Fibroblast of skin of right biceps (primary cell): ENCODE data around the gene DHX16.
"Not testable (repeated sequence)": the region's sequence is repeated elsewhere in the genome, so short reads cannot be mapped to it uniquely, and the experiment has no call there.

Source experiments
- DNase-seq: peaks from one replicate; pipeline ENCODE4 v3.0.0-alpha.2; 2013

The DHX16 gene

GRCh38 chr6:30672445-30673253, at the start of gene DHX16:
TSS of gene DHX16 (minus strand) at chr6:30673006. CDS start at chr6:30672841, 165 bp downstream.
- peak; percentile 99 for DNase-seq

- DNase-seq = not testable (repeated sequence)
Measured at GRCh38 chr6:30722025-30722279, 49.1 kb upstream of the DHX16 start.

- DNase-seq = peak; percentile 93
Measured at GRCh38 chr6:30721198-30722024, 48.6 kb upstream of the DHX16 start.

- peak; percentile 69 for DNase-seq
Measured at GRCh38 chr6:30720738-30721197, 48.0 kb upstream of the DHX16 start.

- DNase-seq = peak; percentile 99
Measured at GRCh38 chr6:30719791-30720737, 47.3 kb upstream of the DHX16 start, which contains the start of gene TUBB. TSS of gene TUBB (plus strand) at chr6:30720352. CDS start at chr6:30720507, 155 bp downstream.

GRCh38 chr6:30719356-30719755, 46.5 kb upstream of the DHX16 start:
- DNase-seq = no peak

- not testable (repeated sequence) for DNase-seq
Measured at GRCh38 chr6:30717845-30718720, 45.3 kb upstream of the DHX16 start.

- peak; percentile 100 for DNase-seq
Measured at GRCh38 chr6:30717129-30717844, 44.5 kb upstream of the DHX16 start, which contains the start of gene MDC1. TSS of gene MDC1 (minus strand) at chr6:30717281. CDS start at chr6:30715175, 2,106 bp downstream.

GRCh38 chr6:30716879-30717128, 44.0 kb upstream of the DHX16 start:
- DNase-seq = no peak

GRCh38 chr6:30714263-30714662, 41.5 kb upstream of the DHX16 start:
- DNase-seq = no peak

- DNase-seq = no peak
Measured at GRCh38 chr6:30712441-30712945, 39.7 kb upstream of the DHX16 start.

GRCh38 chr6:30711758-30712380, 39.1 kb upstream of the DHX16 start:
- no peak for DNase-seq

GRCh38 chr6:30709101-30709868, 36.5 kb upstream of the DHX16 start:
- DNase-seq = no peak

- DNase-seq = no peak
Measured at GRCh38 chr6:30707281-30707850, 34.6 kb upstream of the DHX16 start.

- no peak for DNase-seq
Measured at GRCh38 chr6:30705620-30706019, 32.8 kb upstream of the DHX16 start.

- DNase-seq = no peak
Measured at GRCh38 chr6:30703821-30704220, 31.0 kb upstream of the DHX16 start.

- no peak for DNase-seq
Measured at GRCh38 chr6:30703011-30703410, 30.2 kb upstream of the DHX16 start.

- DNase-seq = no peak
Measured at GRCh38 chr6:30700340-30700739, 27.5 kb upstream of the DHX16 start.

GRCh38 chr6:30696432-30696831, 23.6 kb upstream of the DHX16 start:
- DNase-seq = no peak
